Head of caudate nucleus (tissue), 42 donors: ENCODE measurements around the gene HLCS.

Source experiments
- DNase-seq, 42 donors: peaks; one replicate each; pipeline versions ENCODE4 v3.0.0 to v3.0.0-alpha.2; 2020 to 2021; ENCODE audit warnings: mixed read lengths in 7 of 42
- intact Hi-C: fragments of 100-400 bp; cut with DNase I; formaldehyde crosslinking; loops from one replicate; pipeline ENCODE4 v1.15.0; 2022

HLCS gene

DNA sequence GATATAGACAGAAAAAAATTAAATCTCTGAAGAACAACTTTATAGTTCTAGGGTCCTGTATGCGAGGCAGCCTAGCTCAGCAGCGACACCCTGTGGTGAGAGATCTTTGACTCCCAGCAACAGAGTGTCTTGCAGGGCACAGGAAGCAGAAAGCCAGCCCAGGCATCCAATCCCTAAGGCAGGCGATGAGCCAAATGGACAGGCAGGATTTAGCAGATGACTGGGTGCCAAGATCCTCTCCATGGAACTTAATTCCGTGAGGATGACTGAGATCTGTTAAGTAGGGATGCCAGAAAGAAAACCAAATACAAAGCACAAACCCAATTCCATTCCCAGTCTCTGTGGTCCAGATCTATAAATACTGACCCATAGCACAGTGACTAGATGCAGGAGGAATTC is 38.8 kb downstream of the HLCS start:
- intact Hi-C loops, result loop anchor here (5.0 to 10.0 kb wide), 3 partner anchors 183 to 420 kb away; no protein-coding TSS in a partner anchor
- DNase-seq, result peak; percentile 60 to 96 (median 89)

DNA sequence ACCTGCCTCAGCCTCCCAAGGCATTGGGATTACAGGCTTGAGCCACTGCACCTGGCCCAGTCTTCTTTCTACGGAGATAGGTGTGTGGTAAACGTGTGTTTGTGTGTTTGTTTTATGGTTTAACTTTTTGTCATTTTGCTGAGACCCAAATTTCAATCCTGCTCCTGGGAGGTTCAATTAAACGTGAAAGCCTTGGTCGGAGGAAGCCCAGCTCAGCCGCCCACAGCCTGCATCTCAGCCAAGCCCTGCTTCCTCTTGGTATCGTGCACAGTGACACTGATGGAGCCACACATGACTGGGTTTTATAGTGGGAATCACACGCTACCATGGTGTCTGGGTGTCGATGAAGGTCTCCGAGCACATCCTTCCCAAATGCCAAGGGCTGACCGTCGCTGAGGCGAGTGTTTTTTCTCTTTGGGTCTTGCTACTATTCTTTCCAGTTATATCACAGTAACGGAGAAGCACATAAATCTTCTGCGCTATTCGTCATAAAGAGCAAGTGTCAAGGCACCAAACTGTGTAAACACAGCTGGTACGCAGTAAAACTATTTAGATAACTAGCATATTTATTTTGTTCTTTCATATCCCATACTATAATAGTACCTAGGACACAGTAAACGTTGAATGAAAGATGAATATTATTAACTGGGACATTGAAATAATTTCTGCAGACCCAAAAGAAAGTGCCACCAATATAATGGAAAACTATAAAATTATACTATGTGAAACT is 39.3 kb downstream of the HLCS start:
- intact Hi-C loops, result loop anchor here (5.0 to 10.0 kb wide), 3 partner anchors 182 to 420 kb away; no protein-coding TSS in a partner anchor

DNA sequence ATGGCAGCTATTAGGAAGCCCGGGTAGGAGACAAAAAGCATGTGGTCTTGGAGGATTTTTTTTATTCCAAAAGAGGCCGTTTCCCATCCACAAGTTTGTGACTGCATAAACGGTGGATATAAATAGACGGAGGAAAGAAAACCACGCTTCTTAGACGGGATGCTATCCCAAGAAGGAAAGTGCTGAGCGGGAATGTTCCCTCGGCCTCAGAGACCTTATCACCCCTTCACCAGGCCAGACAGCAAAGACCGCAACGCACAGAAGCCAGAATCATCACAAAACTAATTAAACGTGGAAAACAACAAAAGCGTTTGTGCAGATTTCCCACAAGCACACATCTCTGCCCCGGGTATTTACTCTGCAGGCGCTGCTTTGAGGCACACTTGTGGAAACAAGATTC is 43.2 kb downstream of the HLCS start:
- no peak for DNase-seq
- intact Hi-C loops, result loop anchor here (10.0 kb wide), 2 partner anchors 178 to 288 kb away; no protein-coding TSS in a partner anchor

More for the DNA sequence above, 39.3 kb downstream of the HLCS start:
- DNase-seq, result no peak

DNA sequence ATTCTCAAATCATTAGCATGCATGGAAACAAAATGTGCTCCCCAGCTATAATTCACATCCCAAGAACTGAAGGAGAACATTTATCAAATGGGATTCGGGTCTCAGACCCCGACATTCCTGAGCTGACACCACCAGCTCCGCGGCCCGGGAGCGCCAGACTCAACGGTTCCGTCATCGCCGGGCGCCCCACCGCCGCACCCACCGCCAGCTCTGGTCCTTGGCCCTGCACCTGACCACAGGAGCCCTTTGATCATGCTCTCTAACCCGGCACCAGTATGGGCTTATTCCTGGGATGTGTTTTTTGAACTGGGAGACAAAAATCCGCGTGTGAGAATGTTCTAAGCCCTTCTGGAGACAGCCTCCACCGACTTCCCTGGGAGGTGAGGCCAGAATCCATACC is 43.6 kb downstream of the HLCS start:
- DNase-seq, result no peak
- intact Hi-C loops, result loop anchor here (10.0 kb wide), 2 partner anchors 178 to 288 kb away; no protein-coding TSS in a partner anchor

DNA sequence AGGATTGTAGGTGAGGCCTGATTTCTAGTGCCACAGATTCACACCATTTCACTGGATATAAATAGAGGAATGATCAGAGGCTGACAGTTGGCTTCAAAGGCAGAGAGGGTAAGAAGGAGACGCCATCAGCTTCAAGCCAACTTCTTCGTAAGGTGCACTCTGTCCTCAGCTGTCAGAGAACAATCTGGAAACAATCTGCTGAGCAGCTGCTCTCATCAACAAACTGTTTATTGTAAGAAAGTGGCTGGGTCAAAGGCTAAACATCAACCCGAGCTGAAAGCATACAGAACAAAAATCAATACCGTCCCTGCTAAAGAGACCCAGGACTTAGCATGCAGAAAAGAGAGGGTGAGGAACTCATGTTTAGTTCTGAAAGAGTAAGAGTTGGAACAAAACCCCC is 48.2 kb downstream of the HLCS start:
- intact Hi-C loops, result no loop called here
- no peak for DNase-seq

DNA sequence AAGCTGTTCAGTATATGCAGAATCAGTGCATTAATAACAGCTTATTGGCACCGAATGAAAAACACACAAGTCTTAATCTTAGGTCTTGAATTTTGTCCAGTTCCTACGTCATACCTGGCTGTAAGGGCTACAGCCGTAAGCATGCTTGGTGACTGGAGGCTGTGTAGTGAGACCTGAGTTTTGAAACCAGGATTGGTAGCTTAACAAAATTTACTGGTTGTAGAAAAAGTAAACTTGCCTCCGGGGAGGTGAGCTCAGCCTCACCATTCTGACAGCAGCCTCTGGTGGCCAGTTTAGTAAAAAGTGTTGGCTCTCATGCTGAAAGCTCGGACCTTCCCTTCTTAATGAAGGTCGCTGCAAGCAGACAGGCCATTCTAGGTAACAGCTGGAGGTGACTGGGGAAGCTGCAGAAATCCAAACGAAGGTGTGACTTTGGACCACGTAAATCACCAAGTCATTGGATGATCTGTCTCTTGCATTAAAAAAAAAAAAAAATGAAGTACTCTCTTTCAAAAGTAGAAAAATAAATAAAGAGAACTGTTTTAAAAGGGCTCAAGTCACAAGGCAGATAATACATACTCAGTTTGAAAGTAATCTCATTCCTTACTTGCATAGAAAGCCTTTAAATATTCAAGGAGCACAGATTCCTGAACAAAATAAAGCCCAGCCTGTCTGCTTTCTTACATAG is 48.9 kb downstream of the HLCS start:
- peak in 24 of 42 donors; percentile 18 to 70 (median 34) for DNase-seq
- intact Hi-C loops, result no loop called here

DNA sequence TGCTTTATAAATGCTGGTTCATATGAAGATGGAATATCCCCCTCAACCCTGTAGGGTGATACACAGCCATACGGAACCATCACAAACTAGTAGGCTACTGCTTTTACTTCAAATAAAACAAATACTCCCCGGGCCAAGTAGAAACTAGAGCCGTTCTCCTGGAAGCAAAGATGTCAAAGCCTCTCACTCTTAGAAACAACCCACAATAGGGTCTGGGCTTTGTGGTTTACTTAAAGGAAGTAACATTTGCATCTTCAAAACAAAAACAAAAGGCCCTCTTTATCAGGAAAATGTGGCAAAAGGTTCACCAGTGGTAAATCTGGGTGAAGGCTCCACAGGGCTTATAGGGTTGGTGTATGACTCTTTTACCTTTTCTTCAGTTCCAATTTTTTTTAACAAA is 49.8 kb downstream of the HLCS start:
- intact Hi-C loops, result no loop called here
- no peak for DNase-seq

DNA sequence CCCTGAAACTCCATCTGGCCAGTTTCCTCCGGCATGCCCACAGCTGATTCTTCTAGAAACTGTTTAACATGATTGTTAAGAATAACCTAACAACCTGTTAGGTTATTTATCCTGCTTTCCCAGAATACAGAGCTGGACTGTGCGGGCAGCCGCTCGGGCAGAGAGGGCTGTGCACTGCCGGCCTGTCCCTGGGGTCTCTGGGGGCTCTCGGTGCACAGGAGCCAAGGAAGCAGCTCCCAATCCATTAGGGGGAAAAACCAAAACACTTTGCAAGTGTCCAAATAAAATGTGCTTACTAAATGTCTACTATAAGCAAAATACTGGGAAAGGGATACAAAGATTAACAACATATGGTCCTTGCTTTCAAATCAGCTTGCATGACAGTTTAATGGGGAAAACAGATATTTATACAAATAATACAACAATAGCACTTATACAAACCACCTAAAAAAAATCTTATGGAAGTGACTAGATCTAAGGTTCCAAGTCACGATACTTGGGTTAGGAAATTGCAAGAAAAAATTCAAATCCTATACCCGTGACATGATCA is 50.7 kb downstream of the HLCS start:
- DNase-seq, result no peak
- intact Hi-C loops, result no loop called here

DNA sequence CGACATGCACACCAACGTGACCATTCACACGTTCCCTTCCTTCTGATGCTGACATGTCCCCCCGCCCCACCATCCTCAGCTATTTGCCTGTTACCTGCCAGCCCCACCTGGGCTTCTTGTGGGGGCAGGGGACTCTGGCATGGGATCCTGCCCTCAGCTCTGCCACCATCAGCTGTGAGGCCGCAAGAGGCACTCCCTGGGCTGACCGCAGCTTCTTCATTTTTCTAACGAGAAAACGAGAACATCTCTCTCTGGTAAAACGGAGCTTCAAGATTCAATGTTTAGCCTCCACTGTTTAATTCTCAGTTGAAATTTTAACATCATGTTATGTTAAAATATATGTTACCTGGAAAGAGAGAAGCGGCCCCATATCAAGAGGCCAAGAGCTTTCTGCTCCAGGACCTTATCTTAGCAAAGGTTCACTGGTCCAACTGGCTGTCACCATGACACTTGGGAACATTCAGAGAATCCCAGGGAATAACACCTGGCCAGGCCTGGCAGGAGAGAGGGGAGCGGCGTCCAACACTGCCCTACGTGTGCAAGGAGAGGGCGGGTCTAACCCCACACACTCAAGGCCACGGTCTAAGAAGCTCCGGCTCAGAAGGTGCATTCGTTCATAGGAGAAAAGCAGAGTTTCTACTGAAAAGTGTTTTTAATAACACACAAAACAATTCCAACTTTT is 51.3 kb downstream of the HLCS start:
- intact Hi-C loops, result no loop called here
- no peak for DNase-seq

DNA sequence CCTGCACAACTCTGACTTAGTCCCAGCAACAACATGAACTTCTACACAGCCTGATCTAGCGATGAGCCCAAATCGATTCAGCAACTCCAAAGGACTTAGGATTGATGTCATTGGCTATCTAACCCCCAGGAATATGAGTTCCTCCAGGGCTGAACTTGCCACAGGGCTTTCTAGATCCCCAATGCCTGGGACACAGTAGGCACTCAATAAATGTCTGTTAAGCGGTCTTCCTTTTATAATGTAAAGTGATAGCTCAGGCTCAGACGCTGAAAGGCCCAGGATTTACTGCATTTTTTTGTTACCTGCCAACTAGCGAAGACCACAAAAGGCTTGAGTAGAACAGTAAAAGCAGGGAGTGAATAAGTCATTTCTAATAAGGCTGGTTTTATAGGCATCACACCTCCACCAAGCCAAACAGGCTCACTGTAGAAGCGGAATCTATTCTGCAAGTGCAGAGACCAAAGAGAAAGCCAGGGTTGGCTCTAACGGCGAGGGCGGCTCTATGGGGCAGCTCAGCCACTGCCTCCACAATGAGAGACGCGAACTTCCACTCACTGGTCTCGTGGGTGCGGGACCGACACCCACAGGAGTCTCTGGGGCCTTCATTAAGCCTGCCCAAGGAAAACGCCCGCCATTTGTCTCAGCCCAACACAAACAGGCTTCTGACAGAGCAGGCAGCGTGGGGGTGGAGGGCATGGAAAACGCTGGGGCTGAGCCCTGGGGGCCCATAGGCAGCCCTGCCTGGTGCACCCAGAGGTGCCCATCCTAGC is 52.0 kb downstream of the HLCS start:
- no peak for DNase-seq
- intact Hi-C loops, result no loop called here

DNA sequence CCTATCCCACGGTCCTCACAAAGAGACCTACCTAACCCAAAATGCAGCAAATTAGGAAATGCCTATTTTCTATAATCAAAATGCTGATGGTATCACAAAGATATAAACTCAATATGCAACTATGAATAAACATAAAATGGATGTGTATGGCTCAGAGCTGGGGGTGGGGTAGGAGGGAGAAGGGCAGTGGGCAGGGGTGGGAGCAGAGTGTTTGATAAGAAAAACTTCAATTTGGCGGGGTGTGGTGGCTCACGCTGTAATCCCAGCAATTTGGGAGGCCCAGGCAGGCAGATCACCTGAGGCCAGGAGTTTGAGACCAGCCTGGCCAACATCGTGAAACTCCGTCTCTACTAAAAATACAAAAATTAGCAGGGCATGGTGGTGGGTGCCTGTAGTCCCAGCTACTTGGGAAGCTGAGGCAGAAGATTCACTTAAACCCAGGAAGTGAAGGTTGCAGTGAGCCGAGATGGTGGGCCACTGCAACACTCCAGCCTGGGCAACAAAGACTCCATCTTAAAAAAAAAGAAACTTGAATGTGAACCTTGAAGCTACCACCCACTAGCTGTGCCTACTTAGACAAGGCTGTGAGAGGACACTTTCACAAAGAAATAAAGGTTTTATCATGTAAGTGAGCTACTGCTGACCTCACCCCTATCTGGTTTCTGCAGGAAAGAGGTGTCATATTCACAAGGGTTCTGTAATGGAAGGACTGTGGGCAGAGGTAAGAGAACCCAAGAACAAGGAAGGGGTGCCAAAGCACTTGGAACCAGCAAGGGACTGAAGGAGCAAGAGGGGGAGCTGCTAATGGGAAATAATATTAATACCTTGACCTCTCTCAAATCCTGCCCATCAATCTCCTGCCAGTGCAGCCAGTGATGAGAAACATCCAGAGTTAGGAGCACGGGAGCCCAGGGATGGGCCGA is 53.0 kb downstream of the HLCS start:
- DNase-seq, result no peak
- intact Hi-C loops, result no loop called here

DNA sequence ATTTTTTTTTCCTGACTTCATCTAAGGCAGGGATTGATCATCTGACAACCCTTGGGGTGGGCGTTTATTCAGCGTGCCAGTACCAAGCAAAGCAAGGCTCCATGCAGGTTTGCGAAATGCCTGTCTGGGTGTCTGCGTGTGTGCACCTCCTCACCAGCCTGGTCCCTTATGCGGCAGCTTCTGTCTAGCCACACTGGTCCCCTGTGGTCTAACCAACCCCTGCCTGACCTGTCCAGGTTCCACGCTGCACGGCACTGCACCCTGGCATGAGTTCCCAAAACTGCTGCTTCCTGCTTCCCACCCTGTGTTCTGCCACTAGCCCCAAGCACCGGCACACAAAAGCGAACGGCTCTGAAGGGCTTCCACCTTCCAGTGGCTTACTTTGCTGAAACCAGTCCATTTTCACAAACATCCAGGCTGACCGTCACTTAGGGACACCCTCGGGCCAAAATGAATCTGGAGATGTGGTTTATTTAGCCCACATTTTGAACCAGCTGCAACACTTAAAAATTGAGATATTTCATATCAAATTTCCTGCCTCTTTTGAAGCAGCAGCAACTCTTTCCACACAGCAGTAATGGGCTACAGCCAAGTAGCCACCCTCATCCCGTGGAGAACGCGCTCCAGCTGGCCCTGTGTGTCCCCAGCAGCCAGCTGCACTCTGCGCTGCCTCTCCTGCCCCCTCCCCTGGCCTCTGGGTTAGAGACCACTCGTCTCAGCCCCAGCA is 55.7 kb downstream of the HLCS start:
- DNase-seq, result peak in 41 of 42 donors; percentile 16 to 85 (median 52)
- intact Hi-C loops, result no loop called here

DNA sequence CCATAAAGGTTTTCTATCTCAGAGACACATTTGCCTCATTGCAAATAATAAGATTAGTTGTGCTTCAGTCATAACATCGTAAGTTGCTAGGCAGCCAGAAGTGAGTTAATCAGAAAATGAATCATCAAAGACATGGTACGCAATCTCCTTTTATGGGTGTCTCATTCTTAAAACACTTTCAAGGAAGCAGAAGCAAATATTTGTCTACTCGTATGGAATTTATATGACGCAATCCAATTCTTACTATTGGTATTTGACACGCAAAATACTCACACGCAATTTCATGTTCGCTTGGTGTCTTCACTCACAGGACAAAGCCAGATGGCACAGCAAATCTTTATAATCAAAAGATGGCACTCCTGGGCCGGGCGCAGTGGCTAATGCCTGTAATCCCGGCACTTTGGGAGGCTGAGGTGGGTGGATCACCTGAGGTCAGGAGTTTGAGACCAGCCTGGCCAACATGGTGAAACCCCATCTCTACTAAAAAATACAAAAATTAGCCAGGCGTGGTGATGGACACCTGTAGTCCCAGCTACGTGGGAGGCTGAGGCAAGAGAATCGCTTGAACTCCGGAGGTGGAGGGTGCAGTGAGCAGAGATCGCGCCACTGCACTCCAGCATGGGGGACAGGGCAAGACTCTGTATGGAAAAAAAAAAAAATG is 56.4 kb downstream of the HLCS start:
- DNase-seq, result peak in 3 of 42 donors; percentile 12 to 27 (median 13)
- intact Hi-C loops, result no loop called here

DNA sequence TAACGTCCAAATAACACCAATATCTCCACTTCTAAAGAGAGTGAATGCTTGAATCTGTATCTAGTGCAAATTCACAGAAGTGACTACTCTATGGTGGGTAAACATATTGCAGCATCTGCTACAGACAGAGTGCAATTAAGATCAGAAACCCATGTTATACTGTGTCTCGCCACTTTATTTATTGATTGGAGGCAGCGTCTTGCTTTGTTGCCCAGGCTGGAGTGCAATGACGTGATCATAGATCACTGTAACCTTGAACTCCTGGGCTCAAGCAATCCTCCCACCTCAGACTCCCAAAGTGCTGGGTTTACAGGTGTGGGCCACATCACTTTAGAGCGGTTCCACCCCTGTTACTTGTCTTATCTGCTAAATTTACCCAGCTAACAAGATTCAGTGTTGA is 57.0 kb downstream of the HLCS start:
- intact Hi-C loops, result no loop called here
- peak in 1 of 42 donors; percentile 20 for DNase-seq

DNA sequence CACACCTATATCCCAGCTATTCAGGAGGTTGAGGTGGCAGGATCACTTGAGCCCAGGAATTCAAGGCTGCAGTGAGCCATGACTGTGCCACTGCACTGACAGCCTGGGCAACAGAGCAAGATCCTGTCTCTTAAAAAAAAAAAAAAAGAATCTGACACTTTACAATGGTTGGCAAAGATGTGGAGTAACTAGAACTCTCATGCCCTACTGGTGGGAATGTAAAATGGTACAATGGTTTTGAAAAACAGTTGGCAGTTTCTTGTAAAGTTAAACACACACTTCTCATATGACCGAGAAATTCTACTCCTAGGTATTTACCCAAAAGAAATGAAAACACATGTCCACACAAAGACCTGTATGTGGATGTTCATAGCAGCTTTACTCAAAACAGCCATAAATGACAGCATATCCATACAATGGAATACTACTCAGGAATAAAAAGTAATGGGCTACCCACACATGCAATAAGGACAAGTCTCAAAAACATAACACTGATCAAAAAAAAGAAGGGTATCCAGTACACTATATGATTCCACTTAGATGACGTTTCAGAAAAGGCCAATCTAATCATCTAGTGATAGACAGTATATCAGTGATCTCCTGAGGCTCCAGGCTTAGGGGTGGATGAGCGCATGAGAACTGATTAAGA is 58.1 kb downstream of the HLCS start:
- intact Hi-C loops, result no loop called here
- no peak for DNase-seq

DNA sequence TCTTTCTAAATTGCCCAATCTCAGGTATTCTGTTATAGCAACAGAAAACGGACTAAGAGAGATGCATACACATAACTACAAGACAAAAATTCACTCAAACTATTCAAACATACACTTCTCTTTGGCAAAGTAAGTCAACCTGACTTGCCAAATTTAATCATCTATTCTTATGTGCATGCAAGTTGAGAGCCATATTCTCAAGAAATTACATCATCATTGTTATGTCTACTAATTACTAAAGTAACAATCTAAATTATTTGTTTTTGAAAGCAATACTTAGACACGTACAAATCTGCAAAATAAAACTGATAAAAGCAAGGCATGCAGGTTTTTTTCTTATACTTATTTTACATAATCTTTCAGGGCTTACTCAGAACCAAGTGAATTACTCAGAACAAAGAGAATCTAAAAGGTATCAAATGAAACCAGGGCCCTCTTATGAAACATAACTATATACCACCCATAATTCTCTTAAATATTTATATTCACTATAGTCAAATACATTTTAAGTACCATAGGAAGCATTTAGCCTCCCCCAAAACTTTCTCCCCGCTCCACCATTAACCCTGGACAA is 62.3 kb downstream of the HLCS start:
- DNase-seq, result no peak
- intact Hi-C loops, result no loop called here
